Fibroblast of the aortic adventitia (primary cell): ENCODE measurements around the gene SRD5A1. TPM values are rescaled to one million over a fixed set of nuclear protein-coding genes. Genes with fewer than 3 reads are reported as not detected.

ENCODE experiments used
- DNase-seq: peaks from one replicate; pipeline ENCODE4 v3.0.0-alpha.2; 2010; ENCODE audit warnings: low read depth
- H3K4me3 ChIP-seq: 2 replicates; pipeline ENCODE4 v1.5.1; 2011; ENCODE audit warnings: low read depth, mild to moderate bottlenecking, control low read depth, low read length, moderate library complexity
- total RNA-seq: library from RNA; depleted of rRNA; stranded (reverse); fragments of >200 nt; gene quantifications from 2 replicates; pipeline ENCODE4 v1.2.3, GENCODE V29; 2012; ENCODE audit warnings: low replicate concordance
- TF ChIP-seq, protein P1 (sequence below): IDR thresholded peaks from 2 replicates; pipeline ENCODE4 v1.5.1; 2011; ENCODE audit warnings: mild to moderate bottlenecking, low read length, control low read depth, inconsistent platforms; ENCODE audit not compliant: insufficient read depth

Gene SRD5A1
- total RNA-seq, 1 donor, result 12.0 TPM

DNA sequence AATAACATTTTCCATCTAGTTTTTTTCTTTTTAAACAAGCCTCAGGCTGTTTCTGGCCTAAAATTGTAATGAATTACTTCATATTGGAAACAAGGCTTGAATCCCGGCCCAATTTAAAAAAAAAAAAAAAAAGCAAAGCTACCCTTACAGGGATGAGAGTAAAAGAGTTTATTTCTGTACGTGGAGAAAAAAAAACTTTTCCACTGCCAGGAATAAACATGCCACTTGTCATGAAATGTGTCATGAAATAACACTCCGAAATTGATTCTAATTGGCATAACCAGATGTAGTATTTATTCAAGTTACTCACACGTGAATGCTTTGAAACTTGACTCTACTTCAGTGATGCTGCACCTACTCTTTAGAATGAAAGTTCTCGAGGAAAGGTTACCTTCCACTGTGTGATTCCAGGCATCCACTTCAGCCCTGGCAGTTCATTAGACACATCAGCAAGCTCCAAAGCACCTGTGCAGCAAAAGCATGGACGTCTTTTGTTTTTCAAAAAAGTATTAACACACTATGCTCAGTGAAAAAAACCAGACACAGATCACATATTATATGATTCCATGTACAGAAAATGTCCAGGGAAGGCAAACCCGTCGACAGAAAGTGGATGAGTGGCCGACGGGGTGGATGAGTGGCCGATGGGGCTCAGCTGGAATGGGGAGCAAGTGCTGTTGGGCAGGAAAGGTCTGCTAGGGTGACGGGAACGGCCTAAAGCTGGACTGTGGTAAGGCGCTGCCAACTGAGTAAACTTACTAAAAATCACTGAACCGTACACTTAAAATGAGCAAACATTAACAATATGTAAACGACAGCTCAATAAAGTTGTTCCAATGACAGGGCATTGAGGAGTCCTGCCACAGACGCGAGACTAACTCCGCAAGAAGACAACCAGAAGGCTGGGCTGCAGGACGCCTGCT is 21.6 kb upstream of the SRD5A1 start:
- DNase-seq, result no peak
- TF ChIP-seq, protein P1, sequence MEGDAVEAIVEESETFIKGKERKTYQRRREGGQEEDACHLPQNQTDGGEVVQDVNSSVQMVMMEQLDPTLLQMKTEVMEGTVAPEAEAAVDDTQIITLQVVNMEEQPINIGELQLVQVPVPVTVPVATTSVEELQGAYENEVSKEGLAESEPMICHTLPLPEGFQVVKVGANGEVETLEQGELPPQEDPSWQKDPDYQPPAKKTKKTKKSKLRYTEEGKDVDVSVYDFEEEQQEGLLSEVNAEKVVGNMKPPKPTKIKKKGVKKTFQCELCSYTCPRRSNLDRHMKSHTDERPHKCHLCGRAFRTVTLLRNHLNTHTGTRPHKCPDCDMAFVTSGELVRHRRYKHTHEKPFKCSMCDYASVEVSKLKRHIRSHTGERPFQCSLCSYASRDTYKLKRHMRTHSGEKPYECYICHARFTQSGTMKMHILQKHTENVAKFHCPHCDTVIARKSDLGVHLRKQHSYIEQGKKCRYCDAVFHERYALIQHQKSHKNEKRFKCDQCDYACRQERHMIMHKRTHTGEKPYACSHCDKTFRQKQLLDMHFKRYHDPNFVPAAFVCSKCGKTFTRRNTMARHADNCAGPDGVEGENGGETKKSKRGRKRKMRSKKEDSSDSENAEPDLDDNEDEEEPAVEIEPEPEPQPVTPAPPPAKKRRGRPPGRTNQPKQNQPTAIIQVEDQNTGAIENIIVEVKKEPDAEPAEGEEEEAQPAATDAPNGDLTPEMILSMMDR, result no peak

DNA sequence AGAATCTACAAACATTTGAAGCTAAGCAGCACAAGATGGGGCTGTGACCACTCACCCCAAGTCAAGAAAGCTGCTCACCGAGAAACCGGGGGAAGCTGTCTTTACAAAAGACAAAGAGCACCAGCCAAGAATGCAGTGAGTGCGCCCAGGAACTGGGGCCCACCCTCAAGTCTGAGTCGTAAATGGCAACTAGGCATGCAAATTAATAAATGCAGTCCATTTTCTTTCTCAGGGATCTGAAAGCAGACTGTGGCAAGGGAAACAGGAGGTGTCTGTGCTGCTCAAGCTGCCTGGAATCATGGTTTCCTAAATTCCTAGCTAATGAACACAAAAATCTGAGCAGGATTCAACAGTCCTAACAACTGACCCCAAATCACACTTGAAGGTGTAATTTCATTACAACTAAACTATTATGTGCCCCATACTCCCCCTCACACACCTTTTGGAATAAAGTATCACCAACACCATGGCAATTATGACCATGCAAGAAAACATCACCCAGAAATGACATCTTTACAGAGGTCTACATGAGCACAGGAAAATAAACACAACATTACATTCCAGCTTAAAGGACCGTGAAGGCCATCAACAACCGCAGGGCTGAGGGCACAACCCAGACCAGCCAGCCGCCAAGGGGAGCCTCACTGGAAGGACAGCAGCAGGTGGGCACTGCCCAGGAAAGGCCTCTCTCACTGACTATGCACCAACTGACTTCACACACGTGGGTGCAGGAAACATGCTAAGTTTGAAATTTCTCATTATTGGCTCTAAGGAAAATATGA is 18.0 kb upstream of the SRD5A1 start:
- TF ChIP-seq, protein P1, result no peak
- H3K4me3 ChIP-seq, result no peak overlapping the region
- DNase-seq, result no peak

More for the DNA sequence above, 21.6 kb upstream of the SRD5A1 start:
- H3K4me3 ChIP-seq, result no peak overlapping the region

DNA sequence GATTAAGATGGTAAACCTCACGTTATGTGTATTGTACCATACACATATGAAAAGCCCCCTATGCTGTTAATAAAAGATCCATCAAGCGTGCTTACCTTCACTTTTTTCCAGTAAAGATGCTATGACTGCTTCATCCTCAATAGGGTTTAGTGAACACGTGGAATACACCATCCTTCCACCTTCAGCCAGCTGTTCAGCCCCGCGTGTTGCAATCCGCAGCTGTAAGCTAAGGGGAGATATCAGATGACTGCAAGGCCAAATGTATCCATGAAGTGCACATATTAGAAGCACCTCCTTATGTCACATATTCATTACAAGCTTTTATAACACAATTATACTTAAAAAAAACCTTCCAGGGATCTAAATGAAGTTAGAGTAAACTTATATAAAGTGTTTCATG is 16.6 kb upstream of the SRD5A1 start:
- TF ChIP-seq, protein P1, result no peak
- no peak for DNase-seq

DNA sequence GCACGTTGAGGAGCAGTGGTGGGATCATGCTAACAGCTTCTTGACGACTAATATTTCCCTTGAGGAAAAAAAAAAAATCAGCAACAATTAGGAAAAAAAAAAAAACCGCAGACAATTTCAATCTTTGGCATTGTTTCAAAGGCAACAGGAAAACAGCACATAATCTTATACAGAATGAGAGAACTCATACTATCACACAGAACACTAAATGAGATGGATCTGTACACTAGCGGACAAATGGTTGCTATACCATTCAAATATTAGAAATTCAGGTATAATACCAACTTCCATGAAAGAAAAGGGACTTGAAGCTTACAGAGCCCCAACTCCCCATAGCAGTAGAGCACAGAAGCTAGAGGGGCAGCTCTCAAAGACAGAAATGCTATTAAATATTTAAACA is 10.0 kb upstream of the SRD5A1 start:
- no peak overlapping the region for H3K4me3 ChIP-seq
- TF ChIP-seq, protein P1, result no peak
- DNase-seq, result no peak

More for the DNA sequence above, 16.6 kb upstream of the SRD5A1 start:
- no peak overlapping the region for H3K4me3 ChIP-seq

DNA sequence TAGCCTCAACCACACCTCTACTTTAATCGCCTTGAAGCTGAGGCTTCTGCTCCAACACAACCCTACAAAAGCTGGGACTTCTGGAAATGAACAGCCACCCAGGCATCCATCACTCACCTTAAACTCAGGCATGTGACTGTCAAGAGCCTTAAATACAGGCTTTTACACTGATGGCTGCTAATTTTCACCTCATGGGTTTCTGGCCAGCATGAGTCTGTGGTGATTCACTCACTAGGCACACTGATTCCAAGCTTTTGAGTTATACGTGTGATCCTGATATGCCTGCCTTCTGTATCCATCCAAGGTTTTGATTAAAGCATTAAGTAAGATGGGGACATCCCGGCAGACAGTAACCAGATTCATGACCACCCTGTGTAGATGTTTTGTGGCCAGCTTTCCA is 9.3 kb upstream of the SRD5A1 start:
- H3K4me3 ChIP-seq, result no peak overlapping the region
- TF ChIP-seq, protein P1, result no peak
- no peak for DNase-seq

DNA sequence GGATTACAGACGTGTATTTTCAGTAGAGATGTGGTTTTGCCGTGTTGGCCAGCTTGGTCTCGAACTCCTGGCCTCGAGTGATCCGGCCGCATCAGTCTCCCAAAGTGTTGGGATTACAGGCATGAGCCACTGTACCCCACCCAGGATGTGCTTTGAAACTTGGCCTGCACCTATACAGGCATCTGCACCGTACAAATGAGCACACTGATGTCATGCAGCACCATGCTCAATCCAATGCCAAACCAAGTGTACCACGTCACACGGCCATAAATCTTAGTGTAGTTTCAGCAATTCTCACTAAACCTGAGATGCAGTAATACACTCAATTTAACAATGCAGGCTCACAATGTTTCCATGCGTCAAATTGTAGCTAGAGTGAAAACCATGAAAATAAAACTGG is 6.7 kb upstream of the SRD5A1 start:
- DNase-seq, result no peak
- TF ChIP-seq, protein P1, result no peak
- H3K4me3 ChIP-seq, result no peak overlapping the region
